Measurements from ENCODE around the gene ATP1A1.

DNA sequence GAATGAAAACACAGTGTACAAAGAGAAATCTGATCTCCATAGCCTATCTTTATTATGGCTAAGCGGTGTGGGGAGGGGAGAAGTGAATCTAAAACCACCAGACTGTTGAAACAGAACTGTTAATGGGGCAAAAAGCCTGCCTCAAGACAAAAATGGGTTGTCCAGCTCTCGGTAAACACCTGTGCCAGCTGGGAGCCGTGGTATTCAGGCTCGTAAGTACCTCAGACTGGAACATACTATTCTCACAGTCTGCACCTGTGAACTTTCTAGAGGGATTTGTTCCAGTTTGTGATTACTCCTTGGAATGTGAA, 42.7 kb upstream of the ATP1A1 start:
- no peak for TF ChIP-seq ZNF530 (tag by site-specific recombination; IDR thresholded peaks at IDR 0.05; ENCODE audit: low read depth)
- no peak for TF ChIP-seq TCF7L2 (IDR thresholded peaks at IDR 0.05; ENCODE audit: borderline replicate concordance, low read depth, low read length)
- TF ChIP-seq ZBTB20 (tag by site-specific recombination; IDR thresholded peaks at IDR 0.05), result no peak
- TF ChIP-seq MYNN (tag by site-specific recombination; IDR thresholded peaks at IDR 0.05; ENCODE audit: borderline replicate concordance), result no peak
